H1 (cell line): ENCODE results near the gene DVL2. TPM values are rescaled to one million over a fixed set of nuclear protein-coding genes. Genes with fewer than 3 reads are reported as not detected.

ENCODE experiments used
- HDAC2 ChIP-seq, 2 experiments: fragments of 300-600 bp in 1 of 2; sonication (generic) in 1 of 2; IDR thresholded peaks; 2 replicates each; pipeline ENCODE4 v1.6.1; 2011 to 2012; ENCODE audit warnings: low read depth in 2 of 2, low read length in 2 of 2, mild to moderate bottlenecking in 2 of 2, moderate library complexity in 2 of 2, borderline replicate concordance in 1 of 2, inconsistent platforms in 1 of 2
- MAFK ChIP-seq: IDR thresholded peaks from 2 replicates; pipeline ENCODE4 v1.6.1; 2012; ENCODE audit warnings: low read depth, mild to moderate bottlenecking, improper control_type of control experiment, low read length
- polyA plus RNA-seq, 7 experiments: library from polyadenylated mRNA; depleted of rRNA in 3 of 7; stranded (reverse) in 5 of 7; unstranded in 2 of 7; fragments of >200 nt in 5 of 7; fragments of 200-250 nt in 2 of 7; gene quantifications; 1 replicate in 5 of 7; 2 replicates in 1 of 7; 4 replicates in 1 of 7; pipeline versions ENCODE4 v1.2.1 to v1.2.3, GENCODE V29; 2011 to 2013; ENCODE audit warnings: missing spikeins in 2 of 7, mixed read lengths in 2 of 7
- total RNA-seq: library from RNA; stranded (reverse); fragmentation: NEBNext Ultra II Directional; extraction: Animal tissue kit (Norgen Biotek cat#: 25700); gene quantifications from 2 replicates; pipeline ENCODE4 v1.2.1, GENCODE V29; 2021

Gene DVL2
- total and polyA plus RNA-seq, 2 of the 8 experiments (the other 6 are each of a cell fraction or from before 2014, with no cell fraction given): 19.0 to 59.6 TPM

- no peak for TF ChIP-seq HDAC2 (IDR thresholded peaks at IDR 0.05; ENCODE audit: borderline replicate concordance in 1 of 2, low read depth in 2 of 2, low read length in 2 of 2)
- TF ChIP-seq MAFK: no peak
- TF ChIP-seq, all 59 proteins: peak for 0
Observed at GRCh38 chr17:7248796-7249195, 14.5 kb upstream of the DVL2 start (continued).
